GM19193 (cell line): Measurements from ENCODE around the gene UBE2E1.

Experiments used
- POLR2A ChIP-seq: IDR thresholded peaks from 4 replicates; pipeline ENCODE4 v1.6.1; 2011; ENCODE audit not compliant: insufficient read depth, insufficient read length; ENCODE audit errors: extremely low read depth

UBE2E1 gene

DNA sequence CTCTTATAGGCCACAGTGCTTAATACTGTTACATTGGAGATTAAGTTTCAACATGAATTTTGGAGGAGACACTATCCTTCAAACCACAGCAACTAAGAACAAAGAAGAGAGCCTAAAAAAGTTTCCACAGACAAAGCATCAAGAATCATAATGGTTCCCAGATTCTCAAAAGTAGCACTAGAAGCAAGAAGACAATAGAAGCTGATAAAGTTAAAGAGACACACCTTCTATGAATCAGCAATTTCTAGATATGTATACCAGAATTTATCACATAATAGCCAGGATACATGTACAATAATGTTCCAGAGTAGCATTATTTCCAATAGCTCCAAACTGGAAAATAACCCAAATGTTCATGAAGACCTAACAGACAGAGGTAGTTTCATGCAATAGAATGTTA is 98.8 kb downstream of the UBE2E1 start:
- no peak for TF ChIP-seq POLR2A

GRCh38 chr3:23909341-23909740 is 103.6 kb downstream of the UBE2E1 start:
- TF ChIP-seq POLR2A: no peak

GRCh38 chr3:23911397-23911796 is 105.6 kb downstream of the UBE2E1 start:
- no peak for TF ChIP-seq POLR2A

DNA sequence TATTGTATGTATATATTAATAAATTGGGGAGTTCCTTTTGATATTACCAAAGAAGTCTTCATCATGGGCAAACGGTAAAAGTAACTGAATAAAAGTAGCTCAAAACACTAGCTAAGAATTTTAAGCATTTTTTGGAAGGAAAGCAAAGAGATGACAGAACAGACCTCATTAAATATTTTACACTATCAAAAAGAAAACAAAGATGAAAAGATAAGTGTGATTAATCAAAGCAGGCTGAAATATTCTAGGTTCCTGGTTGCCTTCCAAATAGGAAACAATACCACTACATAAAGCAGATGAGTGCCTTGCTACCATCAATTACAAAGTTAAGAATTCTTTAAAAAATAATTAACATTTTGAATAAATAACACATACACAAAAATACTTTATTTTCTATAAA is 107.4 kb downstream of the UBE2E1 start:
- no peak for TF ChIP-seq POLR2A

- TF ChIP-seq POLR2A: no peak
Observed at GRCh38 chr3:23913873-23914743, 108.4 kb downstream of the UBE2E1 start.

GRCh38 chr3:23915537-23916108 is 109.9 kb downstream of the UBE2E1 start:
- TF ChIP-seq POLR2A: no peak

GRCh38 chr3:23916152-23916885 is 110.6 kb downstream of the UBE2E1 start:
- no peak for TF ChIP-seq POLR2A

DNA sequence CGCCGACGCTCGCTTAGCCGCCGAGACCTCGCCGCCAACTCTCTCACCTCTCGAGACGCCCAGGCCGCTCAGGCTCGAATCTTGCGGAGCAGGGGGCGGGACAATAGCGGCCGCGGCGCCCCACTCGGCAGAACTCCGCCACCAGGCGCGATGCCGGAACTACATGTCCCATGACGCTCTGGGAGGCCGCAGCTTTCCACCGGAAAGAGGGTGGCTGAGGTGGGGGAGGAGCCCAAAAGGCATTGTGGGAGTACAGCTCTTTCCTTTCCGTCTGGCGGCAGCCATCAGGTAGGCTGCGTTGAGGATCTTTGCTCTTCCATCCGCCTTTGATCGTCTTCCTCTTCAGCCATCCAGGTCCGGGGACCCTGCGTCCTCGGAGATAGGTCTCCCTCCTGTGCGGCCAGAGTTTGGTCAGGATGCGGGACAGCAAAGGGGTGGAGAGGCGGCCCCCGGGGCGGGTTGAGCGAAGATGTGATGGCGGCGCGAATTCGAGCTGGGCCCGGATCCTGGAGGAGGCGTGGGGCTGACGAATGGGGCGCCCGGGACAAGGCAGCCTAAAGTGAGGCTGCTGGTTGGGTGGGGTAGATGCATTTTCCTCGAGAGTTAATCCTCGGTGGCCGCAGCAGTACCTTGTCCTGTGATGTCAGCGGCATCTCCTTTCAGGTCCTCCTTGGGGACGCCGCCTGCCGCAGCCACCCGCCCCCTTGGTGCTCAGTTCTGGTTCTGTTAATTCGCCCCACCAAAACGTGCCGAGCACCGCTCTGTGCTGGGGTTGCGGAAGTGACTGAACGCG is 111.3 kb downstream of the UBE2E1 start, which contains the start of the genes NKIRAS1 and RPL15:
TSS of gene NKIRAS1 (minus strand) at position 105 of the 793 bp plus-strand sequence. CDS start 6,086 bp downstream, outside the sequence.
TSS of gene RPL15 (plus strand) at position 247 of the 793 bp plus-strand sequence. CDS start 728 bp downstream, outside the sequence.
- peak; percentile 99 for TF ChIP-seq POLR2A

- TF ChIP-seq POLR2A: no peak
Observed at GRCh38 chr3:23919628-23920027, 113.9 kb downstream of the UBE2E1 start.

GRCh38 chr3:23920151-23920655 is 114.4 kb downstream of the UBE2E1 start:
- peak; percentile 31 for TF ChIP-seq POLR2A

DNA sequence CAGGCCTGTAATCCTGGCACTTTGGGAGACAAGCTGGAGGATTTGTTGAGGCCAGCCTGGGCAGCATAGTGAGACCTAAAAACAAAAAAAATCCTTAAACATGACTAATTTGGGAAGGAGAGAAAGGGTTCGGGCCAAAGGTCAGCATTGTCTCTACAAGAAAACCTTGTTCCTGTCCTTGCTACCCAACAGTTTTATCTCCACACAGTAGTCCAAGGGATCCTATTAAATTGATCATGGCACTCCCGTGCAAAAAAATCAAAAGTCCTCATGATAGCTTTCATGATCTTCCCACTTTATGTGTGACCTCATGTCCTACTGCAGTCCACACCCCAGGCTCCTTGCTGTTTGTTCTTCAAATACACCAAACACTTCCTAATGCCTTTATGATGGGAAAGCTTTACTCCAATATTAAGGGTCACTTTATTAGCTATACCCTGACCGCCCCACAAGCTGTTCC is 115.3 kb downstream of the UBE2E1 start:
- peak; percentile 9 for TF ChIP-seq POLR2A

GRCh38 chr3:23923786-23924185 is 118.0 kb downstream of the UBE2E1 start:
- TF ChIP-seq POLR2A: no peak

DNA sequence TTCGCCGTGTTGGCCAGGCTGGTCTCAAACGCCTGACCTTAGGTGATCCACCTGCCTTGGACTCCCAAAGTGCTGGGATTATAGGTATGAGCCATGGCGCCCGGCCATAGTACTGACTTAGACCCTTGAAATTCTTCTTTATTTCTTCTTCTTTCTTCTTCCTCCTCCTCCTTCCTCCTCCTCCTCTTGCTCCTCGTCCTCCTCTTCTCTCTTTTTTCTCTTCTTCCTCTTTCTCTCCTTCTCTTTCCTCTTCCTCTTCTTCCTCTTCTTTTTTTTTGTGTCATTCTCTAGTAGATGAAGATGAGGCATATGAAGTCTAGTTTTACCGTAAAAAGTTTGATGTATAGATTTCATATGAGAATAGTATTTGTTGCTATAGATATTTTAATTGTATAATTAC is 120.5 kb downstream of the UBE2E1 start:
- TF ChIP-seq POLR2A: no peak

GRCh38 chr3:23926736-23927135 is 121.0 kb downstream of the UBE2E1 start:
- no peak for TF ChIP-seq POLR2A
